Neural cell (in vitro differentiated cells): ENCODE measurements around the gene OTOA.
"Not testable (repeated sequence)": the region's sequence is repeated elsewhere in the genome, so short reads cannot be mapped to it uniquely, and the experiment has no call there.

ENCODE experiments used
- CTCF ChIP-seq: fragments of 450-650 bp; IDR thresholded peaks from 2 replicates; pipeline ENCODE4 v1.5.1; 2014; ENCODE audit warnings: antibody characterized with exemption, mild to moderate bottlenecking, moderate library complexity; ENCODE audit not compliant: poor library complexity, severe bottlenecking
- EP300 ChIP-seq: fragments of 450-650 bp; conservative IDR thresholded peaks from 2 replicates; pipeline ENCODE4 v1.6.1; 2014; ENCODE audit warnings: antibody characterized with exemption, mild to moderate bottlenecking, moderate library complexity; ENCODE audit not compliant: poor library complexity, severe bottlenecking
- EZH2 ChIP-seq: fragments of 200-600, 300-800 bp; shearing (Covaris generic), sonication (generic); IDR thresholded peaks from 2 replicates; pipeline ENCODE4 v1.6.1; 2014; ENCODE audit warnings: antibody characterized with exemption, low read length, borderline replicate concordance, mild to moderate bottlenecking; ENCODE audit not compliant: insufficient read depth, poor library complexity, severe bottlenecking
- MXI1 ChIP-seq: fragments of 450-650 bp; conservative IDR thresholded peaks from 2 replicates; pipeline ENCODE4 v1.6.1; 2014; ENCODE audit warnings: antibody characterized with exemption, mild to moderate bottlenecking; ENCODE audit not compliant: poor library complexity, severe bottlenecking
- POLR2AphosphoS5 ChIP-seq: IDR thresholded peaks from 2 replicates; pipeline ENCODE4 v1.6.1; 2012
- RAD21 ChIP-seq: fragments of 450-650 bp; conservative IDR thresholded peaks from 2 replicates; pipeline ENCODE4 v1.6.1; 2014; ENCODE audit warnings: antibody characterized with exemption, mild to moderate bottlenecking, moderate library complexity

GRCh38 chr16:21690967-21691366, 27.2 kb downstream of the OTOA start:
- TF ChIP-seq RAD21, MXI1, EZH2, CTCF, EP300, POLR2AphosphoS5: not testable (repeated sequence)
